Stimulated activated CD8-positive, alpha-beta memory T cell treated with anti-CD3 and anti-CD28 coated beads, Interleukin-12 subunit alpha, Interleukin-12 subunit beta, amount 100 ng/mL, for 24 hours (primary cell): ENCODE results near the gene CCL25.
"Not testable (repeated sequence)": the region's sequence is repeated elsewhere in the genome, so short reads cannot be mapped to it uniquely, and the experiment has no call there.

Experiments
- DNase-seq: peaks from one replicate; pipeline ENCODE4 v3.0.0-alpha.2; 2020; ENCODE audit errors: extremely low read depth

CCL25 gene

GRCh38 chr19:8085598-8086408, 33.2 kb downstream of the CCL25 start:
- no peak for DNase-seq

- no peak for DNase-seq
Measured at GRCh38 chr19:8086849-8087248, 34.3 kb downstream of the CCL25 start.

- no peak for DNase-seq
Measured at GRCh38 chr19:8087876-8088275, 35.3 kb downstream of the CCL25 start.

- DNase-seq, result no peak
Measured at GRCh38 chr19:8088752-8089663, 36.4 kb downstream of the CCL25 start.

- no peak for DNase-seq
Measured at GRCh38 chr19:8089664-8090601, 37.4 kb downstream of the CCL25 start.

- no peak for DNase-seq
Measured at GRCh38 chr19:8090950-8091349, 38.4 kb downstream of the CCL25 start.

GRCh38 chr19:8093740-8094139, 41.2 kb downstream of the CCL25 start:
- no peak for DNase-seq

- DNase-seq, result no peak
Measured at GRCh38 chr19:8094336-8094735, 41.8 kb downstream of the CCL25 start.

- DNase-seq, result no peak
Measured at GRCh38 chr19:8095354-8095886, 42.9 kb downstream of the CCL25 start.

- no peak for DNase-seq
Measured at GRCh38 chr19:8096071-8096470, 43.5 kb downstream of the CCL25 start.

- no peak for DNase-seq
Measured at GRCh38 chr19:8097198-8097597, 44.6 kb downstream of the CCL25 start.

GRCh38 chr19:8097681-8098567, 45.4 kb downstream of the CCL25 start:
- DNase-seq, result no peak

GRCh38 chr19:8101311-8101710, 48.8 kb downstream of the CCL25 start:
- DNase-seq, result no peak

- not testable (repeated sequence) for DNase-seq
Measured at GRCh38 chr19:8101910-8102309, 49.4 kb downstream of the CCL25 start.

- DNase-seq, result no peak
Measured at GRCh38 chr19:8105471-8105870, 52.9 kb downstream of the CCL25 start.

GRCh38 chr19:8107301-8107903, 54.8 kb downstream of the CCL25 start:
- no peak for DNase-seq

- no peak for DNase-seq
Measured at GRCh38 chr19:8108560-8109445, 56.2 kb downstream of the CCL25 start.

GRCh38 chr19:8109455-8109854, 56.9 kb downstream of the CCL25 start:
- DNase-seq, result no peak
